HCT116 (cell line): ENCODE measurements around the gene PTHLH. TPM values are rescaled to one million over a fixed set of nuclear protein-coding genes. Genes with fewer than 3 reads are reported as not detected.

Source experiments
- ATAC-seq: fragments of 200-7000 bp; cut with Tn5 transposase; 2 replicates; pipeline ENCODE4 v1.9.1; 2020; ENCODE audit warnings: mild to moderate bottlenecking, moderate library complexity
- BruUV-seq: library from RNA; stranded (reverse); fragments of 400-500 nt; replicated peaks from 2 replicates; lab custom pipeline; 2021; lab: Mats Ljungman, UMichigan
- CTCF ChIA-PET: fragments of 300-600 bp; sonication (Branson Sonifier 250); formaldehyde crosslinking; loops from one replicate; lab custom pipeline; 2021; ENCODE audit warnings: antibody characterized with exemption; lab: Charles Lee
- POLR2A ChIA-PET: fragments of 300-600, 350-600 bp; sonication (Branson Sonifier 250); formaldehyde crosslinking; loops from one replicate; lab custom pipeline; 2021; ENCODE audit warnings: antibody characterized with exemption; lab: Charles Lee
- RAD21 ChIA-PET, 2 experiments: fragments of 300-600 bp; sonication (Branson Sonifier 250); formaldehyde crosslinking; loops; one replicate each; lab custom pipeline; 2023; ENCODE audit warnings: low total read pairs in 2 of 2; ENCODE audit not compliant: uncharacterized antibody in 2 of 2, unreplicated experiment in 2 of 2, low non-redundant PET in 1 of 2; lab: Charles Lee
- DNase-seq: peaks from one replicate; pipeline ENCODE4 v3.0.0-alpha.2; 2010; ENCODE audit warnings: low read depth, low spot score
- H2AFZ ChIP-seq: fragments of 200-600 bp; shearing (Covaris generic), sonication (generic); 2 replicates; pipeline ENCODE4 v1.6.1; 2017; ENCODE audit warnings: low read depth, mixed run types, mixed read lengths, antibody characterized with exemption, low read length; ENCODE audit not compliant: poor library complexity, severe bottlenecking
- H3K27ac ChIP-seq: 2 replicates; pipeline ENCODE4 v1.5.1; 2012; ENCODE audit warnings: low read depth, low read length
- H3K27me3 ChIP-seq: fragments of 200-600 bp; sonication (generic); 2 replicates; pipeline ENCODE4 v1.6.1; 2016; ENCODE audit warnings: mixed run types, low read length, mixed read lengths; ENCODE audit not compliant: insufficient read depth
- H3K36me3 ChIP-seq, 2 experiments: fragments of 200-500 bp in 1 of 2; fragments of 200-600 bp in 1 of 2; sonication (Bioruptor generic) in 1 of 2; sonication (generic) in 1 of 2; 2 replicates each; pipeline versions ENCODE4 v1.5.1 to v1.6.1; 2014 to 2016; ENCODE audit warnings: low read length in 2 of 2, inconsistent platforms in 1 of 2, mixed read lengths in 1 of 2, mixed run types in 1 of 2; ENCODE audit not compliant: insufficient read depth in 2 of 2, control insufficient read depth in 1 of 2
- H3K4me1 ChIP-seq, 2 experiments: fragments of 200-600 bp in 1 of 2; sonication (generic) in 1 of 2; 2 replicates each; pipeline versions ENCODE4 v1.5.1 to v1.6.1; 2012 to 2017; ENCODE audit warnings: low read length in 2 of 2, inconsistent platforms in 1 of 2, mild to moderate bottlenecking in 1 of 2, mixed read lengths in 1 of 2, mixed run types in 1 of 2, moderate library complexity in 1 of 2; ENCODE audit not compliant: insufficient read depth in 2 of 2, control insufficient read depth in 1 of 2
- H3K4me2 ChIP-seq: fragments of 200-600 bp; sonication (generic); 2 replicates; pipeline ENCODE4 v1.6.1; 2017; ENCODE audit warnings: mixed run types, low read length, mixed read lengths
- H3K4me3 ChIP-seq, 2 experiments: fragments of 200-600 bp in 1 of 2; sonication (generic) in 1 of 2; replicated peaks in 1 of 2; 2 replicates each; pipeline ENCODE4 v1.5.1; 2011 to 2016; ENCODE audit warnings: low read length in 2 of 2, control low read depth in 1 of 2, low read depth in 1 of 2, mild to moderate bottlenecking in 1 of 2, mixed read lengths in 1 of 2, mixed run types in 1 of 2
- H3K79me2 ChIP-seq: fragments of 200-600 bp; sonication (generic); 2 replicates; pipeline ENCODE4 v1.6.1; 2017; ENCODE audit warnings: mild to moderate bottlenecking, mixed run types, low read length, moderate library complexity, mixed read lengths; ENCODE audit not compliant: insufficient read depth
- H3K9ac ChIP-seq: fragments of 200-600 bp; sonication (generic); 2 replicates; pipeline ENCODE4 v1.6.1; 2016; ENCODE audit warnings: low read length, mixed read lengths
- H3K9me2 ChIP-seq: fragments of 200-600 bp; sonication (generic), shearing (Covaris generic); 2 replicates; pipeline ENCODE4 v1.6.1; 2017; ENCODE audit warnings: mixed run types, mild to moderate bottlenecking, moderate library complexity; ENCODE audit not compliant: insufficient read depth
- H3K9me3 ChIP-seq, 2 experiments: fragments of 200-500 bp in 1 of 2; fragments of 200-600 bp in 1 of 2; sonication (Bioruptor generic) in 1 of 2; sonication (generic) in 1 of 2; 2 replicates each; pipeline ENCODE4 v1.6.1; 2014 to 2017; ENCODE audit warnings: low read length in 2 of 2, mixed read lengths in 2 of 2, inconsistent platforms in 1 of 2, low read depth in 1 of 2, mild to moderate bottlenecking in 1 of 2, mixed run types in 1 of 2, moderate library complexity in 1 of 2; ENCODE audit not compliant: control insufficient read depth in 1 of 2, insufficient read depth in 1 of 2
- H4K20me1 ChIP-seq: fragments of 200-600 bp; sonication (generic), shearing (Covaris generic); 2 replicates; pipeline ENCODE4 v1.6.1; 2017; ENCODE audit warnings: mixed run types, mild to moderate bottlenecking, moderate library complexity; ENCODE audit not compliant: insufficient read depth
- ATF3 ChIP-seq: IDR thresholded peaks from 2 replicates; pipeline ENCODE4 v1.6.1; 2012
- CBX3 ChIP-seq: IDR thresholded peaks from 2 replicates; pipeline ENCODE4 v1.6.1; 2012; ENCODE audit warnings: low read depth
- CEBPB ChIP-seq: IDR thresholded peaks from 2 replicates; pipeline ENCODE4 v1.6.1; 2012; ENCODE audit warnings: low read depth
- CTCF ChIP-seq, 3 experiments: fragments of 200-600 bp in 1 of 3; sonication (generic) in 1 of 3; IDR thresholded peaks in 2 of 3; conservative IDR thresholded peaks in 1 of 3; 2 replicates each; pipeline ENCODE4 v1.5.1; 2012 to 2017; ENCODE audit warnings: low read depth in 2 of 3, low read length in 2 of 3, antibody characterized with exemption in 1 of 3, borderline replicate concordance in 1 of 3, control low read depth in 1 of 3, mild to moderate bottlenecking in 1 of 3, mixed read lengths in 1 of 3, mixed run types in 1 of 3, moderate library complexity in 1 of 3; ENCODE audit not compliant: insufficient read depth in 1 of 3
- EGR1 ChIP-seq: IDR thresholded peaks from 2 replicates; pipeline ENCODE4 v1.6.1; 2012; ENCODE audit warnings: low read depth
- ELF1 ChIP-seq: IDR thresholded peaks from 2 replicates; pipeline ENCODE4 v1.6.1; 2012; ENCODE audit warnings: low read depth, borderline replicate concordance
- EZH2 ChIP-seq: fragments of 200-600 bp; sonication (generic); IDR thresholded peaks from 2 replicates; pipeline ENCODE4 v1.6.1; 2017; ENCODE audit warnings: antibody characterized with exemption, mixed run types
- FOSL1 ChIP-seq: IDR thresholded peaks from 2 replicates; pipeline ENCODE4 v1.6.1; 2012; ENCODE audit warnings: low read depth
- JUND ChIP-seq: IDR thresholded peaks from 2 replicates; pipeline ENCODE4 v1.6.1; 2012
- POLR2A ChIP-seq: IDR thresholded peaks from 2 replicates; pipeline ENCODE4 v1.7.0; 2011; ENCODE audit warnings: borderline replicate concordance; ENCODE audit not compliant: insufficient read depth, insufficient read length; ENCODE audit errors: extremely low read depth
- POLR2AphosphoS5 ChIP-seq: IDR thresholded peaks from 2 replicates; pipeline ENCODE4 v1.6.1; 2011; ENCODE audit warnings: mild to moderate bottlenecking, low read depth, low read length, moderate library complexity
- RAD21 ChIP-seq: IDR thresholded peaks from 2 replicates; pipeline ENCODE4 v1.6.1; 2012; ENCODE audit warnings: low read depth, mild to moderate bottlenecking
- REST ChIP-seq: IDR thresholded peaks from 2 replicates; pipeline ENCODE4 v1.6.1; 2012; ENCODE audit warnings: low read depth
- SP1 ChIP-seq: IDR thresholded peaks from 2 replicates; pipeline ENCODE4 v1.6.1; 2012; ENCODE audit warnings: low read depth
- SRF ChIP-seq: IDR thresholded peaks from 2 replicates; pipeline ENCODE4 v1.6.1; 2012; ENCODE audit warnings: low read depth
- TCF7L2 ChIP-seq: IDR thresholded peaks from 2 replicates; pipeline ENCODE4 v1.7.0; 2011; ENCODE audit warnings: borderline replicate concordance, inconsistent platforms; ENCODE audit not compliant: insufficient read depth, insufficient read length; ENCODE audit errors: extremely low read depth
- YY1 ChIP-seq: IDR thresholded peaks from 2 replicates; pipeline ENCODE4 v1.6.1; 2011; ENCODE audit warnings: low read length, low read depth, moderate library complexity, mild to moderate bottlenecking; ENCODE audit not compliant: insufficient replicate concordance; ENCODE audit errors: extremely low read depth
- ZBTB33 ChIP-seq: IDR thresholded peaks from 2 replicates; pipeline ENCODE4 v1.6.1; 2011; ENCODE audit warnings: mild to moderate bottlenecking, low read length, moderate library complexity; ENCODE audit not compliant: insufficient replicate concordance; ENCODE audit errors: extremely low read depth
- ZFX ChIP-seq: fragments of 450-650 bp; IDR thresholded peaks from 2 replicates; pipeline ENCODE4 v1.6.1; 2017
- ZNF274 ChIP-seq: fragments of 200-500 bp; sonication (Bioruptor generic); IDR thresholded peaks from 2 replicates; pipeline ENCODE4 v1.6.1; 2014; ENCODE audit warnings: mild to moderate bottlenecking, low read depth, low read length, inconsistent platforms
- intact Hi-C: fragments of 100-400 bp; cut with micrococcal nuclease; formaldehyde crosslinking; loops from 2 replicates; pipeline ENCODE4 v1.10.0; 2022
- total RNA-seq: library from RNA; stranded (reverse); gene quantifications from one replicate; pipeline ENCODE4 v1.2.1, GENCODE V29; 2021; ENCODE audit not compliant: unreplicated experiment

Gene PTHLH
- total RNA-seq, 1 experiment from 2014 or later: not detected

- H3K4me1 ChIP-seq: no peaks in the 10 kb centered on the region
- H4K20me1 ChIP-seq: no peaks in the 10 kb centered on the region
- intact Hi-C loops: no loop called here
- ChIA-PET CTCF (no interaction called here), POLR2A (no interaction called here), RAD21 (no interaction called here)
- BruUV-seq: no TSS peak
- H3K79me2 ChIP-seq: no peaks in the 10 kb centered on the region
- H3K36me3 ChIP-seq: no peaks in the 10 kb centered on the region
- H3K27me3 ChIP-seq: no peaks in the 10 kb centered on the region
- DNase-seq (no peak), ATAC-seq (no peak)
- TF ChIP-seq POLR2A: no peak
- TF ChIP-seq SRF: no peak
- no peak for TF ChIP-seq YY1
- no peak for TF ChIP-seq JUND
- TF ChIP-seq REST: no peak
- no peak for TF ChIP-seq FOSL1
- no peak for TF ChIP-seq ZNF274
- TF ChIP-seq SP1: no peak
- TF ChIP-seq TCF7L2: no peak
- no peak for TF ChIP-seq POLR2AphosphoS5
- no peak for TF ChIP-seq ELF1
- no peak for TF ChIP-seq CTCF (IDR thresholded peaks at IDR 0.05 in 2 of 3, conservative IDR thresholded peaks at IDR 0.05 in 1 of 3; ENCODE audit: borderline replicate concordance in 1 of 3, insufficient read depth in 1 of 3, low read depth in 2 of 3, low read length in 2 of 3)
- no peak for TF ChIP-seq CBX3
- no peak for TF ChIP-seq CEBPB
- TF ChIP-seq ATF3: no peak
- no peak for TF ChIP-seq ZBTB33
- no peak for TF ChIP-seq EZH2
- TF ChIP-seq EGR1: no peak
- TF ChIP-seq ZFX: no peak
- TF ChIP-seq RAD21: no peak
- no peak overlapping the region for H3K4me2 ChIP-seq
- H2AFZ ChIP-seq: no peak overlapping the region
- no peak overlapping the region for H3K27ac ChIP-seq
- no peak overlapping the region for H3K4me3 ChIP-seq
- H3K9ac ChIP-seq: no peak overlapping the region
- no peaks in the 10 kb centered on the region for H3K9me3 ChIP-seq
- H3K9me2 ChIP-seq: no peaks in the 10 kb centered on the region
These were observed 58.4 kb downstream of the PTHLH start for GRCh38 chr12:27913999-27914614.
